PC-3 (cell line): ENCODE results near the gene FCRL2.

Experiments
- CTCF ChIP-seq: fragments of 300-600 bp; sonication (generic); conservative IDR thresholded peaks from 2 replicates; pipeline ENCODE4 v1.5.1; 2017; ENCODE audit warnings: antibody characterized with exemption, low read depth, mild to moderate bottlenecking, low read length
- EZH2phosphoT487 ChIP-seq: fragments of 300-600 bp; sonication (generic); IDR thresholded peaks from 2 replicates; pipeline ENCODE4 v1.6.1; 2018; ENCODE audit warnings: mild to moderate bottlenecking, antibody characterized with exemption, low read length, borderline replicate concordance

GRCh38 chr1:157784801-157785200, 7.9 kb upstream of the FCRL2 start:
- TF ChIP-seq CTCF (no peak), EZH2phosphoT487 (no peak)
